Superior temporal gyrus (tissue), 1 donor: ENCODE data around the gene DGCR2.
"Not testable (repeated sequence)": the region's sequence is repeated elsewhere in the genome, so short reads cannot be mapped to it uniquely, and the experiment has no call there.

ENCODE experiments used
- DNase-seq: peaks from one replicate; pipeline ENCODE4 v3.0.0-alpha.2; 2016; ENCODE audit errors: extremely low spot score

DGCR2 gene

GRCh38 chr22:19060356-19061009 lies 61.7 kb downstream of the DGCR2 start:
- no peak for DNase-seq

- DNase-seq, result no peak
Measured at GRCh38 chr22:19059481-19060278, 62.5 kb downstream of the DGCR2 start.

- DNase-seq, result no peak
Measured at GRCh38 chr22:19058713-19059451, 63.3 kb downstream of the DGCR2 start.

GRCh38 chr22:19057999-19058491 lies 64.2 kb downstream of the DGCR2 start:
- DNase-seq, result no peak

GRCh38 chr22:19057539-19057938 lies 64.7 kb downstream of the DGCR2 start:
- no peak for DNase-seq

GRCh38 chr22:19056951-19057401 lies 65.2 kb downstream of the DGCR2 start:
- no peak for DNase-seq

GRCh38 chr22:19055801-19056200 lies 66.4 kb downstream of the DGCR2 start:
- no peak for DNase-seq

GRCh38 chr22:19052941-19053541 lies 69.2 kb downstream of the DGCR2 start:
- no peak for DNase-seq

- no peak for DNase-seq
Measured at GRCh38 chr22:19051381-19052072, 70.7 kb downstream of the DGCR2 start.

GRCh38 chr22:19050847-19051246 lies 71.4 kb downstream of the DGCR2 start:
- DNase-seq, result not testable (repeated sequence)

- DNase-seq, result no peak
Measured at GRCh38 chr22:19050117-19050516, 72.1 kb downstream of the DGCR2 start.

GRCh38 chr22:19048531-19048930 lies 73.7 kb downstream of the DGCR2 start:
- no peak for DNase-seq

GRCh38 chr22:19047993-19048392 lies 74.2 kb downstream of the DGCR2 start:
- DNase-seq, result no peak

GRCh38 chr22:19046719-19047609 lies 75.2 kb downstream of the DGCR2 start:
- no peak for DNase-seq

GRCh38 chr22:19046287-19046686 lies 75.9 kb downstream of the DGCR2 start:
- DNase-seq, result no peak

GRCh38 chr22:19045094-19045493 lies 77.1 kb downstream of the DGCR2 start:
- no peak for DNase-seq

- no peak for DNase-seq
Measured at GRCh38 chr22:19044381-19044780, 77.8 kb downstream of the DGCR2 start.

- no peak for DNase-seq
Measured at GRCh38 chr22:19043121-19044085, 78.8 kb downstream of the DGCR2 start.
